ENCODE results near the gene TSSK6.

GRCh38 chr19:19482809-19483596 is 32.3 kb downstream of the TSSK6 start:
- TF ChIP-seq TAF1 (IDR thresholded peaks at IDR 0.05; ENCODE audit: low read depth) (no peak), YY1 (IDR thresholded peaks at IDR 0.05; ENCODE audit: low read depth) (no peak), TCF12 (IDR thresholded peaks at IDR 0.05; ENCODE audit: low read depth) (no peak), FOXM1 (IDR thresholded peaks at IDR 0.05; ENCODE audit: borderline replicate concordance, low read depth) (no peak), RAD21 (IDR thresholded peaks at IDR 0.05; ENCODE audit: low read depth) (no peak), REST (IDR thresholded peaks at IDR 0.05; ENCODE audit: low read depth) (no peak), MAX (IDR thresholded peaks at IDR 0.05) (no peak), EP300 (IDR thresholded peaks at IDR 0.05; ENCODE audit: borderline replicate concordance) (no peak), TEAD4 (IDR thresholded peaks at IDR 0.05) (no peak)

Data from Ishikawa (cell line).